Duodenal mucosa (tissue), 2 donors: ENCODE data around the gene TOR1A.

Experiments
- H3K27ac ChIP-seq: one replicate; pipeline ENCODE4 v1.7.0; 2013; ENCODE audit warnings: low read depth, low read length
- H3K27me3 ChIP-seq, 2 donors: one replicate each; pipeline ENCODE4 v1.7.0; 2013; ENCODE audit warnings: low read length in 2 of 2, control low read depth in 1 of 2; ENCODE audit not compliant: insufficient read depth in 2 of 2, control insufficient read depth in 1 of 2
- H3K36me3 ChIP-seq, 2 donors: one replicate each; pipeline ENCODE4 v1.7.0; 2013; ENCODE audit warnings: low read length in 2 of 2, control low read depth in 1 of 2; ENCODE audit not compliant: insufficient read depth in 2 of 2, control insufficient read depth in 1 of 2
- H3K4me1 ChIP-seq, 2 donors: one replicate each; pipeline ENCODE4 v1.7.0; 2013; ENCODE audit warnings: low read length in 2 of 2, control low read depth in 1 of 2; ENCODE audit not compliant: insufficient read depth in 2 of 2, control insufficient read depth in 1 of 2
- H3K4me3 ChIP-seq, 2 donors: one replicate each; pipeline ENCODE4 v1.7.0; 2013; ENCODE audit warnings: low read length in 2 of 2, low read depth in 1 of 2
- H3K9ac ChIP-seq, 2 donors: one replicate each; pipeline ENCODE4 v1.7.0; 2013; ENCODE audit warnings: low read length in 2 of 2, low read depth in 1 of 2
- H3K9me3 ChIP-seq, 2 donors: one replicate each; pipeline ENCODE4 v1.7.0; 2013; ENCODE audit warnings: low read length in 2 of 2, control low read depth in 1 of 2; ENCODE audit not compliant: control insufficient read depth in 1 of 2

Gene TOR1A

DNA sequence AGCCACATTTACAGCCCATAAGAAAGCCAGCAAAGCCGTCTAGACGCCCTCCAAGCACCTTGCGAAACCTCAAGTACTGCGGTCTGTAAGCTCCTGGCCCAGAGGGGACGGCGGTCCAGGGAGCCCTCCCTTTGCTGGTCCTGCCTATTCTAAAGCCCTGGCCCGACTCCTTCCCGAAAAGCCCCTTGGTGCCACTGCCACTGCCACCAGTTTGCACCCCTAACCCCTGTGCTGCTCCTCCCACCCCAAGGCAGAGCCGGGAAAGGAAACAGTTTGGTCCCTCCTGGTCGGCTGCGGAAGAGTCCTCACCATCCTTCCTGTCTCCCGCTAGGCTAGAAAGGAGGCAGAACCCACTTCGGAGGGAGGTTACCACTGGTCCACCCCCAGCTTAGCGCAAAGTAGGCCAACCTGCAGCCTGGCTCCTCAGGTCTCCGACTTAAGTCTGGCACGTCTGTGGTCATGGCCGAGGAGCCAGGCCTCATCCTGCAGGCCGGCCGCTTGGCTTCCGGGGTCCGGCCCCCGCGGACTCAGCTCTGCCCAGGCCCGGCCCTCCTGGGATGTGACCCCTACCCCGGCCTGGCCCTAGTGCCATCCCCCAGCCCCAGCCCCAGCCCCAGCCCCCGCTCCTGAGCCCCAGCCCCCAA is 916 bp downstream of the TOR1A start:
- Histone ChIP-seq H3K9ac (peak overlapping the region; percentile 64 to 85), H3K27me3 (no peaks in the 10 kb centered on the region), H3K36me3 (peaks cover 16 to 34% of the 10 kb centered on the region in 2 donors), H3K4me1 (peaks cover 8 to 9% of the 10 kb centered on the region in 2 donors), H3K9me3 (no peaks in the 10 kb centered on the region), H3K27ac (no peak overlapping the region), H3K4me3 (peak overlapping the region; percentile 76 to 77)

- Histone ChIP-seq H3K27ac (no peak overlapping the region), H3K4me3 (no peak overlapping the region), H3K9me3 (no peaks in the 10 kb centered on the region), H3K36me3 (peaks cover 35 to 78% of the 10 kb centered on the region in 2 donors), H3K27me3 (no peaks in the 10 kb centered on the region), H3K4me1 (peaks cover 7 to 9% of the 10 kb centered on the region in 2 donors), H3K9ac (no peak overlapping the region)
These were observed 7.2 kb downstream of the TOR1A start for GRCh38 chr9:129816501-129817435.

- H3K9me3 ChIP-seq: no peaks in the 10 kb centered on the region
- H3K9ac ChIP-seq: no peak overlapping the region
- no peak overlapping the region for H3K27ac ChIP-seq
- no peak overlapping the region for H3K4me3 ChIP-seq
- no peaks in the 10 kb centered on the region for H3K27me3 ChIP-seq
- peaks cover 35 to 69% of the 10 kb centered on the region in 2 donors for H3K36me3 ChIP-seq
- peaks cover 14 to 17% of the 10 kb centered on the region in 2 donors for H3K4me1 ChIP-seq
These were observed 8.7 kb downstream of the TOR1A start for GRCh38 chr9:129815278-129815677.

DNA sequence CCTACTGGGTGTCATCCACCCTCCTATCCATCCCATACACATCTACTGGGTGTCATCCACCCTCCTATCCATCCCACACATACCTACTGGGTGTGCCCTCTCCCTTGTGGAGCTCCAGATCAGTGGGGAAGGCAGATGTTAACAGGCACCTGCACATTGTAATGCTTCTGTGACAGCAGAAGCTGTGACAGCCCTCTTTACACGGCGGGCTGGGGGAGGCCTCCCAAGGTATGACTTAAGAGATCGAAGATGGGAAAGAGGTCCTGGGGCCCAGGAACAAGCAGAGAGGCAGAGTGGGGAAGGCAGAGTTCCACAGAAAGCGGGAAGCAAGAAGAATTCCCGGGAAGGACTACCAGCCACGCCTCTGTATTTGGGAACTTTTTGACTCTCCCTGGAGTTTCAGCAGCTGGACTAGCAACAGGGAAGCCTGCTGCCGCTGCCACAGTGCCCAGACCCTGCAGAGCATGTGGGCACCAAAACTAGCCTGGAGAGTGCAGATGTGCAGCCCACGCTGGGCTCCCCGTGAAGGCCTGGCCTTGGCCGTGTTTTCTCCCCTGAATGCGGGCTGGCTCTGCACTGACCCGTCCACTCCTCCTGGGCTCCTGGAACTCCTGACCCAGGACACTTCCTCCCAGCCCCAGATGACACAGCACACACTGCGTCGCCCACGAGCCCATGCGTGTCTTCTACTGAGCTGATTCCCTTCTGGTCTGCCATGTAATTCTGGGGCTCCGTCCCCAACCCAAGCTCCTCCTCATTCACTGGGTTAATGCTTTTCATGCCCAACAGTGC is 9.3 kb downstream of the TOR1A start:
- Histone ChIP-seq H3K27ac (no peak overlapping the region), H3K9ac (no peak overlapping the region), H3K36me3 (peaks cover 39 to 73% of the 10 kb centered on the region in 2 donors), H3K4me3 (no peak overlapping the region), H3K9me3 (no peaks in the 10 kb centered on the region), H3K4me1 (peaks cover 19 to 20% of the 10 kb centered on the region in 2 donors), H3K27me3 (no peaks in the 10 kb centered on the region)

DNA sequence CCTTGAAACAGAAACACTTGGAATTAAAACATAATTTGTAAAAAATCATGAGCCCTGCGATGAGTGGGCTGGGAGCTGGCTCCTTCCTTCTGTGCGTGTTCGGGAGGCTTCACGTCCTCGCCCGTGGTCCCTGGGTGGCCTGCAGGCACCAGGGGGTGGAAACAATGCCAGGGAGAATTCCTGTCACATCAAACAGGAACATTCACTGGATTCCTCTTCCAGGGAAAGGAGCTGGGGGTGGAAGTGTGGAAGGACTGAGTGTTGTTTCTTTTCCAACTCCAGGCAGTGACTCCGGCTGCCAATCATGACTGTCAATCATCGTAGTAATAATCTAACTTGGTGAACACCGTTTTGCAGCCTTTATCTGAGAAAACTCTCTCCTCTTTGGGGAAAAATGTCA is 10.3 kb downstream of the TOR1A start:
- Histone ChIP-seq H3K4me3 (no peak overlapping the region), H3K9me3 (no peaks in the 10 kb centered on the region), H3K4me1 (peaks cover 19 to 21% of the 10 kb centered on the region in 2 donors), H3K36me3 (peaks cover 42 to 74% of the 10 kb centered on the region in 2 donors), H3K27me3 (no peaks in the 10 kb centered on the region), H3K9ac (no peak overlapping the region), H3K27ac (no peak overlapping the region)

DNA sequence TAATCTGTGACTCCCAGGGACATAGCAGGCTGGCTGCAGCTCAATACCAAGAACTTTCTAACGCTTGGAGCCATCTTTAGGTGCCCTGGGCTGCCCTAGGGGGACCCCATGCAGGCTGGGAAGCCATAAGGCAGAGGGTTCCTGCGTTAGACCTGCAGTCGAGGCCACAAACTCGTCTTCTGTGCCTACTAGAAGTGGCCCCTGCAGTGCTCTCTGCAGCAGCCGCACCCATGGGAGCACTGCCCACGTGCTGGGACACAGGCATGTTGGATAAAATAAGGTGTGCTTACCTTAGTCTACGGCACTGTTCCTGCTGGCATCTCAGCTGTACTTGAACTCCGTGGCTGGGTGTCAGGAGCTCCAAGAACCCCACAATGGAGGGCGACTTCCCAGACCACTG is 11.6 kb downstream of the TOR1A start:
- Histone ChIP-seq H3K27me3 (no peaks in the 10 kb centered on the region), H3K9ac (no peak overlapping the region), H3K36me3 (peaks cover 37 to 71% of the 10 kb centered on the region in 2 donors), H3K4me3 (no peak overlapping the region), H3K9me3 (no peaks in the 10 kb centered on the region), H3K27ac (no peak overlapping the region), H3K4me1 (peaks cover 19 to 21% of the 10 kb centered on the region in 2 donors)

GRCh38 chr9:129811967-129812363 is 12.0 kb downstream of the TOR1A start:
- H3K27ac ChIP-seq: no peak overlapping the region
- peaks cover 34 to 71% of the 10 kb centered on the region in 2 donors for H3K36me3 ChIP-seq
- no peak overlapping the region for H3K4me3 ChIP-seq
- no peaks in the 10 kb centered on the region for H3K27me3 ChIP-seq
- no peak overlapping the region for H3K9ac ChIP-seq
- no peaks in the 10 kb centered on the region for H3K9me3 ChIP-seq
- H3K4me1 ChIP-seq: peaks cover 19 to 21% of the 10 kb centered on the region in 2 donors

DNA sequence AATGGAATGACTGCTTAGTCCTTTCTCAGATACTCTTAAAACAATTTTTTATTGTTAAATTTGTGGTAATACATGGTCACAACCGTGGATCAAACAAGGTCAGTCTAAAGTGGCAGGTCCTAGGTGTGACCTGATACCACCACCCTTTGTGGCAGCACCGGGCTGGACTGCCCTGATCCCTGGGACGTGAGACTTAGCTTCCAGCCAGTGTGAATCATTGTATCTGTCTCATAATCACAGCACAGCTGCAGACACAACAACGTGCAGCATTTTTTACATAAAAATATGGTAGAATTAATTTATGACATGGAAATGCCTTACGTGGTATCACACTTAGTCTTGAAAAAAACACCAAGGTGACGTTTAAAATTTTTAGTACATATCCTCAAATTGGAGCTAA is 13.1 kb downstream of the TOR1A start:
- peaks cover 23 to 62% of the 10 kb centered on the region in 2 donors for H3K36me3 ChIP-seq
- no peaks in the 10 kb centered on the region for H3K9me3 ChIP-seq
- H3K4me3 ChIP-seq: peak overlapping the region in 1 of 2 donors; percentile 37
- peaks cover 19 to 21% of the 10 kb centered on the region in 2 donors for H3K4me1 ChIP-seq
- no peak overlapping the region for H3K9ac ChIP-seq
- peak overlapping the region; percentile 22 for H3K27ac ChIP-seq
- no peaks in the 10 kb centered on the region for H3K27me3 ChIP-seq

DNA sequence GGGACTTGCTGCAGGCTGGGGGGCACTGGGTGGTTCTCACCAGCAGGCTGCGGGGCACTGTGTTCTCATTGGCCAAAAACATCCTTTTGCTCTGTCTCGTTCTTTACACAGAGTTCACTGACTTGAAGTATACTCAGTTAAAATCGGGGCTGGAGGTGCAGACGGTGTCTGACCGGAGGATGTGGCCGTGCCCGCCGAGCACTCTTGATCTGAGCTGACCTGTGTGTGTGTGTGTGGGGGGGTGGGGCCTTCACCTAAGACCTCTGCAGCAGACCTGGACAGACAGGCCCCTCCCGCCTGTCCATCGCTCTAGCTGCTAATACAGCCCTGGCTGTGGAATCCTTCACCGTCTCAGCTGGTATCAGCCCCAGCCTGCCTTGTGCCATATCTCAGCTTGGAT is 13.8 kb downstream of the TOR1A start:
- no peak overlapping the region for H3K27ac ChIP-seq
- peaks cover 19 to 25% of the 10 kb centered on the region in 2 donors for H3K4me1 ChIP-seq
- H3K4me3 ChIP-seq: peak overlapping the region in 1 of 2 donors; percentile 9
- peaks cover 18 to 61% of the 10 kb centered on the region in 2 donors for H3K36me3 ChIP-seq
- no peaks in the 10 kb centered on the region for H3K27me3 ChIP-seq
- H3K9ac ChIP-seq: no peak overlapping the region
- no peaks in the 10 kb centered on the region for H3K9me3 ChIP-seq
